GM12801 (cell line): ENCODE measurements around the gene RXRB.

ENCODE experiments used
- TF ChIP-seq, protein P1 (sequence below): IDR thresholded peaks from one replicate; pipeline ENCODE4 v1.5.1; 2011; ENCODE audit warnings: control low read depth; ENCODE audit not compliant: insufficient read length; ENCODE audit errors: extremely low read depth

The RXRB gene

DNA sequence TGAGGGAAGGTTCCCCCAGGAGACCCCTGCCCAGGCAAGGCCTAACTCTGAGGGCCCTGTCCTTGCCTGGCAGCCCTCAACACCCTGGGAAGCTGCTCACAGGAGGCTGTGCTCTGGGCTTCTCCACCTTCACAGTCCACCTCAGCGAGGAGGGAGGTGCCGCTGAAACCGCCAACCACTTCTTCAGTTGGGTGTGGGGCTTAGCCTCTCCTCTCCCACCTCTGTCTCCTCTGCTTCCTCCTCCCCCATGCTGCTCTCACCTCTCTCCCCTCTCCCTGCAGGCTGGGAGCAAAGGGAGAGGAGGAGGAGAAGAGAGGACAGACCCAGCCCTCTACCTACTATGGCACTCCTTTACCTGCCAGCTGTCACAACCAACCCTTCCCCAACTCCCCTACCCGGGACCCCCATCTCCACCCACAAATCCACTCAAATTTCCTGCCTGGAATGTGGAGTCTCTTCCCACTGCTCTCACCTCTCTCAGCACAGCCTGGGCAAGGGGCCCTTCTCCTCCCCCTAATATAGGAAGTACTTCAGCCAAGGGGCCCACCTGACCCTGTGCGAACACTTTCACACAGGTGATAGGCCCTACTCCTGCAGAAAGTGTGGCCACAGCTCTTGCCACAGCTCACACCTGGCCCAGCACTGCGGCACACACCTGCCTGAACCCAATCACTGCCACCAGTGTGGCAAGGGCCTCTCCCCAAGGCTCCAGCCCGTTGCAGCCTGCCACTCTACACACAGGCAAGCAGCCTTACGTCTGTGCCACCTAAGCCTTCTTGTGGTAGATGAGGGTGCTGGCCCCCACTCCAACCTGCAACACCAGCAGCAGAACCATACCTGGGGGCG is 15.0 kb upstream of the RXRB start:
- TF ChIP-seq, protein P1, sequence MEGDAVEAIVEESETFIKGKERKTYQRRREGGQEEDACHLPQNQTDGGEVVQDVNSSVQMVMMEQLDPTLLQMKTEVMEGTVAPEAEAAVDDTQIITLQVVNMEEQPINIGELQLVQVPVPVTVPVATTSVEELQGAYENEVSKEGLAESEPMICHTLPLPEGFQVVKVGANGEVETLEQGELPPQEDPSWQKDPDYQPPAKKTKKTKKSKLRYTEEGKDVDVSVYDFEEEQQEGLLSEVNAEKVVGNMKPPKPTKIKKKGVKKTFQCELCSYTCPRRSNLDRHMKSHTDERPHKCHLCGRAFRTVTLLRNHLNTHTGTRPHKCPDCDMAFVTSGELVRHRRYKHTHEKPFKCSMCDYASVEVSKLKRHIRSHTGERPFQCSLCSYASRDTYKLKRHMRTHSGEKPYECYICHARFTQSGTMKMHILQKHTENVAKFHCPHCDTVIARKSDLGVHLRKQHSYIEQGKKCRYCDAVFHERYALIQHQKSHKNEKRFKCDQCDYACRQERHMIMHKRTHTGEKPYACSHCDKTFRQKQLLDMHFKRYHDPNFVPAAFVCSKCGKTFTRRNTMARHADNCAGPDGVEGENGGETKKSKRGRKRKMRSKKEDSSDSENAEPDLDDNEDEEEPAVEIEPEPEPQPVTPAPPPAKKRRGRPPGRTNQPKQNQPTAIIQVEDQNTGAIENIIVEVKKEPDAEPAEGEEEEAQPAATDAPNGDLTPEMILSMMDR, result no peak

GRCh38 chr6:33213989-33214335 is 13.5 kb upstream of the RXRB start:
- TF ChIP-seq, protein P1, result no peak

- TF ChIP-seq, protein P1, result no peak
These were observed 12.9 kb upstream of the RXRB start for GRCh38 chr6:33213166-33213988.

DNA sequence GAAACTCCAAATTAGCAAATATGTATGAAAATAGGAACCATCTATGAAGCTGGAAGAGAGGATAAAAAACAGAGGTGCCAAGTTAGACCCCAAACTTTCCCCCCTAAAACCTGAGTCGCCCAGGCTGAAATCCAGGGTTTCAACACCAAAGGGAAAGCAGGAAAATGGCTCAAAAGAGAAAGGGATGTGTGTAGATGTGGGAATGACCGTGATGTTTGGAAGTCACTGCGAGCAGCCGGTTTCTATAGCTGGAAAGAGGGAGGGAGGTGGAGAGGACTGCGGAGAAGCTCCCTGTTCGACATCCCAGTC is 12.3 kb upstream of the RXRB start:
- TF ChIP-seq, protein P1, result no peak

GRCh38 chr6:33211666-33212422 is 11.4 kb upstream of the RXRB start:
- TF ChIP-seq, protein P1, result no peak

DNA sequence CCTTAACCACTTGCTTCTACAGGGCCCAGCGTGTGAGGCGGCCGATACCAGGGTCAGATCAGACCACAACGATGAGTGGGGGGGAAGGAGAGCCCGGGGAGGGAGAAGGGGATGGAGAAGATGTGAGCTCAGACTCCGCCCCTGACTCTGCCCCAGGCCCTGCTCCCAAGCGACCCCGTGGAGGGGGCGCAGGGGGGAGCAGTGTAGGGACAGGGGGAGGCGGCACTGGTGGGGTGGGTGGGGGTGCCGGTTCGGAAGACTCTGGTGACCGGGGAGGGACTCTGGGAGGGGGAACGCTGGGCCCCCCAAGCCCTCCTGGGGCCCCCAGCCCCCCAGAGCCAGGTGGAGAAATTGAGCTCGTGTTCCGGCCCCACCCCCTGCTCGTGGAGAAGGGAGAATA is 10.7 kb upstream of the RXRB start:
- TF ChIP-seq, protein P1, result no peak

DNA sequence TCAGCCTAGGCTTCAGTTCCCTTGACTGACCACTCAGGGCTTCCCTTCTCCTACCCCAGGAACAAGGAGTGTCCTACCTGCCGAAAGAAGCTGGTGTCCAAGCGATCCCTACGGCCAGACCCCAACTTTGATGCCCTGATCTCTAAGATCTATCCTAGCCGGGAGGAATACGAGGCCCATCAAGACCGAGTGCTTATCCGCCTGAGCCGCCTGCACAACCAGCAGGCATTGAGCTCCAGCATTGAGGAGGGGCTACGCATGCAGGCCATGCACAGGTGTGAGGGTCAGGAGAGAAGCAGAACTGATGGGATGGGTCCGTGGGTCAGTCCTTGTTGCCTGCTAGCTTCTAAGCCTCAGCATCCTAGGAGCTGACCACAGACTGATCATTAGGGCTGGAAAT is 9.4 kb upstream of the RXRB start:
- TF ChIP-seq, protein P1, result no peak
